Thymus (tissue), 11 donors: Measurements from ENCODE around the gene USP20. TPM values are rescaled to one million over a fixed set of nuclear protein-coding genes. Genes with fewer than 3 reads are reported as not detected.

Source experiments
- DNase-seq, 9 donors: peaks; one replicate each; pipeline ENCODE4 v3.0.0-alpha.2; 2013; ENCODE audit warnings: low spot score in 9 of 9, low read depth in 6 of 9, missing footprints in 1 of 9
- H3K27ac ChIP-seq, 2 donors: one replicate each; pipeline ENCODE4 v1.5.1; 2013; ENCODE audit warnings: control low read depth in 1 of 2, low read depth in 1 of 2, low read length in 1 of 2, mild to moderate bottlenecking in 1 of 2, moderate library complexity in 1 of 2
- H3K27me3 ChIP-seq, 2 donors: one replicate each; pipeline ENCODE4 v1.5.1; 2013; ENCODE audit warnings: low read length in 1 of 2; ENCODE audit not compliant: control insufficient read depth in 2 of 2, insufficient read depth in 1 of 2
- H3K36me3 ChIP-seq, 2 donors: one replicate each; pipeline ENCODE4 v1.5.1; 2013; ENCODE audit warnings: low read length in 1 of 2, mild to moderate bottlenecking in 1 of 2, moderate library complexity in 1 of 2; ENCODE audit not compliant: control insufficient read depth in 2 of 2, insufficient read depth in 2 of 2
- H3K4me1 ChIP-seq, 2 donors: one replicate each; pipeline ENCODE4 v1.5.1; 2013; ENCODE audit warnings: low read length in 2 of 2; ENCODE audit not compliant: control insufficient read depth in 2 of 2, insufficient read depth in 2 of 2
- H3K4me3 ChIP-seq, 2 donors: one replicate each; pipeline ENCODE4 v1.5.1; 2013; ENCODE audit warnings: low read length in 2 of 2, control low read depth in 1 of 2, mild to moderate bottlenecking in 1 of 2
- H3K9me3 ChIP-seq, 2 donors: one replicate each; pipeline ENCODE4 v1.5.1; 2013; ENCODE audit warnings: low read length in 1 of 2, mild to moderate bottlenecking in 1 of 2; ENCODE audit not compliant: control insufficient read depth in 2 of 2, insufficient read depth in 1 of 2
- WGBS: extraction: QIAGEN DNeasy Blood & Tissue Kit; methylation state at CpG from one replicate; pipeline ENCODE4 v1.1.7; 2013; 5-methylcytosine and 5-hydroxymethylcytosine counted together
- polyA plus RNA-seq: library from polyadenylated mRNA; stranded (reverse); fragments of 200-250 nt; gene quantifications from one replicate; pipeline ENCODE4 v1.2.3, GENCODE V29; 2013
- total RNA-seq: library from RNA; stranded (reverse); fragments of 120-200 nt; gene quantifications from one replicate; pipeline ENCODE4 v1.2.4, GENCODE V29; 2013
- donor health status: healthy.

USP20 gene
- total and polyA plus RNA-seq, 2 donors, result 30.4 to 175 TPM

GRCh38 chr9:129875181-129875611 is 39.9 kb downstream of the USP20 start:
- Histone ChIP-seq H3K9me3 (peaks cover 0 to 1% of the 10 kb centered on the region in 2 donors), H3K27me3 (no peaks in the 10 kb centered on the region), H3K36me3 (peaks cover 50 to 51% of the 10 kb centered on the region in 2 donors), H3K27ac (no peak overlapping the region), H3K4me1 (peaks cover 13 to 42% of the 10 kb centered on the region in 2 donors), H3K4me3 (no peak overlapping the region)
- 97% methylated on average over 23 of the region's 23 CpGs for WGBS
- no peak for DNase-seq

- peaks cover 46 to 47% of the 10 kb centered on the region in 2 donors for H3K36me3 ChIP-seq
- peaks cover 13 to 45% of the 10 kb centered on the region in 2 donors for H3K4me1 ChIP-seq
- H3K27me3 ChIP-seq, result no peaks in the 10 kb centered on the region
- H3K9me3 ChIP-seq, result peaks cover 0 to 1% of the 10 kb centered on the region in 2 donors
- no peak overlapping the region for H3K4me3 ChIP-seq
- 98% methylated on average over 27 of the region's 27 CpGs for WGBS
- no peak for DNase-seq
- no peak overlapping the region for H3K27ac ChIP-seq
Observed at GRCh38 chr9:129875687-129876395, 40.6 kb downstream of the USP20 start.

GRCh38 chr9:129876815-129877214 is 41.6 kb downstream of the USP20 start:
- peaks cover 13 to 55% of the 10 kb centered on the region in 2 donors for H3K4me1 ChIP-seq
- 96% methylated on average over 7 of the region's 7 CpGs for WGBS
- peaks cover 40 to 42% of the 10 kb centered on the region in 2 donors for H3K36me3 ChIP-seq
- no peak for DNase-seq
- no peak overlapping the region for H3K4me3 ChIP-seq
- H3K27me3 ChIP-seq, result no peaks in the 10 kb centered on the region
- H3K27ac ChIP-seq, result no peak overlapping the region
- H3K9me3 ChIP-seq, result no peaks in the 10 kb centered on the region

GRCh38 chr9:129878291-129878690 is 43.0 kb downstream of the USP20 start:
- WGBS, result 97% methylated on average over 11 of the region's 11 CpGs
- no peak for DNase-seq
- H3K36me3 ChIP-seq, result peaks cover 36 to 48% of the 10 kb centered on the region in 2 donors

GRCh38 chr9:129879103-129879699 is 43.9 kb downstream of the USP20 start:
- 95% methylated on average over 17 of the region's 17 CpGs for WGBS
- H3K4me1 ChIP-seq, result peaks cover 8 to 51% of the 10 kb centered on the region in 2 donors
- no peaks in the 10 kb centered on the region for H3K9me3 ChIP-seq
- H3K36me3 ChIP-seq, result peaks cover 33 to 39% of the 10 kb centered on the region in 2 donors
- H3K27ac ChIP-seq, result peak overlapping the region in 1 of 2 donors; percentile 17
- DNase-seq, result no peak
- H3K27me3 ChIP-seq, result no peaks in the 10 kb centered on the region
- H3K4me3 ChIP-seq, result no peak overlapping the region

More at GRCh38 chr9:129878291-129878690, 43.0 kb downstream of the USP20 start:
- no peak overlapping the region for H3K4me3 ChIP-seq
- H3K27me3 ChIP-seq, result no peaks in the 10 kb centered on the region
- peaks cover 10 to 53% of the 10 kb centered on the region in 2 donors for H3K4me1 ChIP-seq
- no peak overlapping the region for H3K27ac ChIP-seq
- no peaks in the 10 kb centered on the region for H3K9me3 ChIP-seq

- H3K9me3 ChIP-seq, result peaks cover 0 to 3% of the 10 kb centered on the region in 2 donors
- H3K27me3 ChIP-seq, result no peaks in the 10 kb centered on the region
- no peak overlapping the region for H3K4me3 ChIP-seq
- DNase-seq, result no peak
- H3K4me1 ChIP-seq, result peaks cover 5 to 51% of the 10 kb centered on the region in 2 donors
- 97% methylated on average over 31 of the region's 31 CpGs for WGBS
- no peak overlapping the region for H3K27ac ChIP-seq
- peaks cover 24 to 30% of the 10 kb centered on the region in 2 donors for H3K36me3 ChIP-seq
Observed at GRCh38 chr9:129879991-129880653, 44.9 kb downstream of the USP20 start.

- Histone ChIP-seq H3K36me3 (peaks cover 16 to 22% of the 10 kb centered on the region in 2 donors), H3K4me1 (peaks cover 5 to 55% of the 10 kb centered on the region in 2 donors), H3K9me3 (peaks cover 0 to 3% of the 10 kb centered on the region in 2 donors), H3K27ac (peak overlapping the region in 1 of 2 donors; percentile 32), H3K27me3 (no peaks in the 10 kb centered on the region), H3K4me3 (no peak overlapping the region)
- no peak for DNase-seq
- 94% methylated on average over 28 of the region's 28 CpGs for WGBS
Observed at GRCh38 chr9:129880654-129881546, 45.6 kb downstream of the USP20 start.

GRCh38 chr9:129881547-129882324 is 46.5 kb downstream of the USP20 start:
- peaks cover 13 to 16% of the 10 kb centered on the region in 2 donors for H3K36me3 ChIP-seq
- no peak for DNase-seq
- no peak overlapping the region for H3K4me3 ChIP-seq
- H3K27ac ChIP-seq, result peak overlapping the region in 1 of 2 donors; percentile 32
- 80% methylated on average over 19 of the region's 19 CpGs for WGBS
- H3K27me3 ChIP-seq, result no peaks in the 10 kb centered on the region
- peaks cover 0 to 3% of the 10 kb centered on the region in 2 donors for H3K9me3 ChIP-seq
- H3K4me1 ChIP-seq, result peaks cover 9 to 63% of the 10 kb centered on the region in 2 donors
